Stimulated activated CD4-positive, alpha-beta T cell treated with anti-CD3 and anti-CD28 coated beads, Interleukin-12 subunit alpha, Interleukin-12 subunit beta, amount 100 ng/mL, for 24 hours (primary cell): Measurements from ENCODE around the gene SLC3A2.
"Not testable (repeated sequence)": the region's sequence is repeated elsewhere in the genome, so short reads cannot be mapped to it uniquely, and the experiment has no call there.

ENCODE experiments used
- DNase-seq, 2 experiments: peaks; one replicate each; pipeline ENCODE4 v3.0.0-alpha.2; 2020; ENCODE audit warnings: low read depth in 2 of 2

The SLC3A2 gene

DNA sequence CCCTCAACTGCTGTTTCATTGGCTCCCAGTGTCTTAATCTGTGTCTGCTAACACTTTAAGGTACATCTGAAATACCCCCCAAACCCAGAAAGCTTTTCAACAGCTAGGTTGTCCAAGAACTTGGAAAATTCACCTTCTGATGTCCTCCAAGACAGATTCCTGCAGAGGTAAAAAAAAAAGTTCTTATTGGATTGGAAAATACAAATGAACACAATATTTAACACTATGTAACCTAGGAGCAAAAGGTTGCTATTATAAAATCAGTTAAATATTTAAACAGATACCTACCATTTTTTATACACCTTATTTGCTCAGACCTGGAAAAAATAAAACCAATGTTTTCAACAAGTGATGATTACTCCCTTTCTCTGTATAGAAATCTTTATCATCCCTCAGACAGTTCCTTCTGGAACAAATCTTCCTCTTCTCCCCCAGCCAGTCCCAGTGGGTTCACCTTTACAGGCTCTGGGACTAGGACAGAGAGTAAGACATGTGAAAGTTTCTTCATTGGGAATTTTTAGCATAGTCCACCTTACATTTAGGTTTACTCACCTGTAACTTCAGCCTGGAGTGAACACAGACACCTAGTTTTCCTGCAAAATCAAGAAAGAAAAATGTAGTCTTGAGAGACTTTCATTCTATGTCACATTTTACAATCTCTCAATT is 28.0 kb upstream of the SLC3A2 start:
- no peak for DNase-seq

DNA sequence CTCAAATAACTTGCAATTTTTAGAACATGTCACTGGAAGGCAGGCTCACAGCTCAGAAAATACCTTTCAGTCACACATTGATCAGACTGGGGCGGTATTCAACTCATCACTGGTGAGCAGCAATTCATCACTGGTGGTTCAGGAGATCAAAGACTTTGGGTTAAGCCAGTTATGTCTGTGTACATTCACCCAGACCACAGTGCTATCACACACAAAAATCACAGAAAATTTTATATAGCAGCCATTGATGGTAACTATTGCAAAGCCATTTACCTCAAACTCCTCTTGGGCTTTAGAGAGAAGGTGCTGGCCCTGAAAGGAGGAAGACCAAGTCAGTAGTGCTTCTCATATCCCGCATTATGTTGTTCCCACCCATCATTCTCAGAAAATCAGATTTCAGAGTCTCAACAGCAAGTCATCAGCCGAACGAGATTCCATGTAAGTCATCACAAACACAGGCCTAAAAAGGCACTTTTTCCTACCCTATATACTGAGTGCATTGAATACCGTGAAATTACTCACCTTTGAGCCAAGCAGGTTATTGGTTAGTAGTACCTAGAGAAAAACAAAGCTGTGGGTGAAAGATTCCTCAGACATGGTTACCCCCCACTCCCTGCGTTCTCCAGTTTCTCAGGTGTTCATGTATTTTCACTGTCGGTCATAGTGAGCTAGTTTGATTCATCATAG is 27.3 kb upstream of the SLC3A2 start:
- no peak for DNase-seq

DNA sequence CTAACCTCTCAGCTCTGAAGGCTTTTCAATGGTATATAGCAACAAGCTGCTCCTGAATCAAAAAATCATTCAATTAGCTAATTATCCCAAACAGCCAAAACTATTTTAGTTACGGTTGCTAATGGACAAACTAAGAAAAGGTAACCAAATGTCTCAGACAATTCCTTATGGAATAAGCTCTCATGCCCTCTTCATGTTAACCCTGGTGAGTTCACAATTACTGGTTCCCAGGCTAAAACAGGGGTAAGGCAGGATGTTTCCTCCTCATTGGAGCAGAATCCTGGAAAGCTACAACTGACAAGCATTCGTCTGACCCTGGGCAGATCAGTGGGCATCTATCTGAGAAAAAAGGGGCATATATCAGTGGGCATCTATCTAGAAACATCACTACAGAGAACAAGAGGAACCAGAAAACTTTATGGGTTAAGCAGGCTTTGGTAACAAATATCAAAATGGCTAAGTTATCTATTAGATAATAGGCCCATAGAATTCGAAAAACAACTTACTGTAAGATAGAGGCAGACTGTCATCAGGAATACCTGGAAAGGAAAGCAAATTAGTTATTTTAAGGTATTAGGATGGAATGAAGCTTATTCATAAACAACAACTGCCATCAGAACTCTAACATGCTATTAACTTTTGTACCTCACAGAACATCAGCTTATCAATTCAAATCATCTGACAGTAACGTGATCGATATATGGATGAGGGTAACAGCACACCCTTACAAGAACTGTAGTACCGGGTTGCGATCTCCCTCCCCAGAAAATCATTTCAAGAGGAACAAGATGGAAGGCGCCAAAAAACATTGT is 26.5 kb upstream of the SLC3A2 start:
- no peak for DNase-seq

DNA sequence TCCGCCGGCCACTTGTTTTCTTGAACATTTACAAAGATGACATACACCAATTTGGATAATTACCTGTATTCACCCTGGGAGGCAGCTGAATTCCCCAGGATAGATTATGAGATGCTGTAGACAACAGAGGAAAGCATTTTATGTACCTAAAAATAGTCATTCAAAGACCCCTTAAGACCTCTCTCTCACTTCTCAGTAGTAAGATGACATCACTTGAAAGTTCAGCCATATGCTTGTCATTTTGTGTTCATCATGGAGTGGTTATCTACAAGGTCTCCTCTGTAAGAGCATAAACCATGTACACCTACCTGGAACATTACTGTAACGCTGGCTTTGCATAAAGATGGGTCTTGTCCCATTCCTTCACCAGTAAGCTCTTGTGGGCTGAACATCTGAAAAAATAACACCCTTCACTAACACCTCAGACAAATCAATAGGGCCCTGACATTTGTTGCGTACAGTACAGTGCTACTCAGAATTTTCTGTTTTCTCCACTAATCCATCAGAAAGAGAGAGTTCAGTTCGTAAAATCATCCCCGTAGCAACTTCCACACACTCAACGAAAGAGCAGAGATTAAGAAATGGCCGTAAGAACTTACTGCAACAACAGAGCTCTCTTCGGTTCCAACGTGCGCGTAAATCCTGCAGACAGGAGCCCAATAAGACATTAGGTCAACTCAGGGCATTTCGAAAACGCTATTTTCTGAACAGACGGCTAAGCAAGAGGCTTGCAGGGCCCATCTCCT is 25.7 kb upstream of the SLC3A2 start:
- DNase-seq = no peak

DNA sequence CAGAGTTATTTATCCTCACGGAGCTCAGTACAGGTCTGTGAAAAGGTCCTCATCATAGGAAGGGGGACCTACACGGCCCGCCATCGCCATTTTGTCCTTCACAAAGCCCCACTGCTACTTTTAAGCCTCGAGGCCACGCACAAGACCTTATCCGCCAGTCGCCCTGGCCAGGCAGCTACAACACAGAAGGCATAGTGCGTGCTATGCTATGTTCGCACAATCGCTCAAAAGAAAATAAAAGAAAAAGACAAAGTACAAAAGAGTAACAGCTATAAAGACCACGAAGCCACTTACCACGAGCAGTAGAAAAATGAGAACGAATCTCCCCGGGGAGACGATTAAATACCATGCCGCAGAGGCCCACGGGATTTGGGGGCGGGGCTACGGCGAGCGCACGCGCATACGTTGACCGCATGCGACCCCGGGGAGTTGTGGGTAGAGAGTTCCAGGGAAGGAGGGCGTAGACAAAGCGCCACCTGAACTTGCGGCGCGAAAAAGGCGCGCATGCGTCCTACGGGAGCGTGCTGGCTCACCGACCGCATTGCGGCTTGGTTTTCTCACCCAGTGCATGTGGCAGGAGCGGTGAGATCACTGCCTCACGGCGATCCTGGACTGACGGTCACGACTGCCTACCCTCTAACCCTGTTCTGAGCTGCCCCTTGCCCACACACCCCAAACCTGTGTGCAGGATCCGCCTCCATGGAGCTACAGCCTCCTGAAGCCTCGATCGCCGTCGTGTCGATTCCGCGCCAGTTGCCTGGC is 24.9 kb upstream of the SLC3A2 start:
- peak; percentile 95 to 97 for DNase-seq

DNA sequence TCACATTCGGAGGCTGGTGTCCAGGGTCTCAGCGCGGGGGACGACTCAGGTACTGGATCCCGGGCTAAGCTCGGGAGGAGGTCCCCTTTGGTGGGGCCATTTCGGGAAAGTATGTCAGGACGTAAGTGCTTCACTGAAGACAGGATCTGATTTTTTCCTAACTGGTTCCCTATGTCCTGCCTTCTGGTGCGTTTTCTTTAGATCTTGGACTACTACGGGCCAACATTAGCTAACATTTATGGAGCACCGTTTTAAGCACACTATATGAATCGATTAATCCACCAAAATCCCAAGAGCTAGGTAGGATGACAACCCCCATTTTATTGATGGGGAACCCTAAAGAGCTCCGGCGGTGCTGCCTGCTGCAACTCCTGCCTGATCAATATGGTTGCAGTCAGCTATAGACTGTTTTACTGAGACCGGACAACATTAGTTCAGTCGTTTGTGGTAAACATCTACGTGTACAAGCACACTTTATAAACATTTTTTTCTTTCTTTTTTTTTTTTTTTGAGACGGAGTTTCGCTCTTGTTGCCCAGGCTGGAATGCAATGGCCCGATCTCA is 24.3 kb upstream of the SLC3A2 start:
- DNase-seq = no peak

DNA sequence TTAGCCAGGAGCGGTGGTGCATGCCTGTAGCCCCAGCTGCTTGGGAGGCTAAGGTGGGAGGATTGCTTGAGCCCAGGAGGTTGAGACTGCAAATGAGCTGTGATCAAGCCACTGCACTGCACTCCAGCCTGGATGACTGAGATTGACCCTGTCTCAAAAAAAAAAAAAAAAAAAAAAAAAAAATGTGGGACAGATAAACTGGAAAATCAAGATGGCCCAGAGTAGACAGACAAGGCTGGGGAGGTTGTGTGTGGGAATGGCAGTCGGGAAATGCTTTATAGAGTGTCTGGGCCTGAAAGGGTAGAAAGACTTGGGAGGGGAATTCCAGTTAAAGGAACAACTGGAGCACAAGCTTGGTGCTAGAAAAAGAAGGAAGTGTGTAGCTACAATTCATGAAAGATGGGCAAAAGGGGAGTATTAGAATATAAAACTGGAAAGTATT is 23.1 kb upstream of the SLC3A2 start:
- DNase-seq = no peak

DNA sequence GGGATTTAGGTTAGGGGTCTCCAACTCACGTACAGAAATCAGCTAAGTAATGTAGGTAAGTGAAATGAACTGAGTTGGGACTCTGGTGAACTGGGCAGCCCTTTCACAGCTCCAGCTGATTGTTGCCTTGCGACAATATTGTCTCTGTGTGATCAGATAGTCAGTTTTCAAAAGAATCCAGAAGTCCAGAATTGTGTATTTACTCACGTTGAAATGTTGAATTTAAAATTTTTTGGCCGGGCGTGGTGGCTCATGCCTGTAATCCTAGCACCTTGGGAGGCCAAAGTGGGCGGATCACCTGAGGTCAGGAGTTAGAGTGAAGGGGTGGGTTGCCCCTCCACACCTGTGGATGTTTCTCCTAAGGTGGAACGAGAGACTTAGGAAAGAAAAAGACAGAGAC is 22.5 kb upstream of the SLC3A2 start:
- DNase-seq = no peak

DNA sequence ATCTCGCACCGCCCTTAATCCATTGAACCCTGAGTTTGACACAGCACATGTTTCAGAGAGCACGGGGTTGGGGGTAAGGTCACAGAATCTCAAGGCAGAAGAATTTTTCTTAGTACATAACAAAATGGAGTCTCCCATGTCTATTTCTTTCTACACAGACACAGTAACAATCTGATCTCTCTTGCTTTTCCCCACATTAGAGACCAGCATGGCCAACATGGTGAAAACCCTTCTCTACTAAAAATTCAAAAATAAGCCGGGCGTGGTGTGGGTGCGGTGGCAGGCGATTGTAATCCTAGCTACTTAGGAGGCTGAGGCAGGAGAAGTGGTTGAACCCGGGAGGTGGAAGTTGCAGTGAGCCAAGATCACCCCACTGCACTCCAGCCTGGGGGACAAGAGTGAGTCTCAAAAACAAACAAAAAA is 21.4 kb upstream of the SLC3A2 start:
- not testable (repeated sequence) for DNase-seq

DNA sequence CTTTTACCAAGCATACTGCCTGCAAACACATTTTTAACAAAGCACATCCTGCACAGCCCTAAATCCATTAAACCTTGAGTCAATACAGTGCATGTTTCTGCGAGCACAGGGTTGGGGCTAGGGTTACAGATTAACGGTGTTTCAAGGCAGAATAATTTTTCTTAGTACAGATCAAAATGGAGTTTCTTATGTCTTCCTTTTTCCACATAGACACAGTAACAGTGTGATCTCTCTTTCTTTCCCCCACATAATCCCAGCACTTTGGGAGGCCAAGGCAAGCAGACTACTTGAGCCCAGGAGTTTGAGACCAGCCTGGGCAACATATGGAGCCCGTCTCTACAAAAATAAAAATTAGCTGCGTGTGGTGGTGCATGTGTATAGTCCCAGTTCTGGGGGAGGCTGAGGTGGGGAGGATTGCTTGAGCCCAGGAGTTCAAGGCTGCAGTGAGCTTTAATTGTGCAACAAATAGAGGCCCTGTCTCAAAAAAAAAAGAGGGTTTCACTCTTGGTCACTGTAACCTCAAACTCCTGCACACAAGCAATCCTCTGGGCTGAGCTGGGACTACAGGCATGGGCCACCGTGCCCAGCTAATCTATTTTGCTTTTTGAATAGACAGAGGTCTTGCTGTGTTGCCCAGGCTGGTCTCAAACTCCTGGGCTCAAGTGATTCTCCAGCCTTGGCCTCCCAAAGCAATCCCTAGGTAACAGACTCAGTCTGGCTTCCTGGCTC is 19.7 kb upstream of the SLC3A2 start:
- DNase-seq = no peak

DNA sequence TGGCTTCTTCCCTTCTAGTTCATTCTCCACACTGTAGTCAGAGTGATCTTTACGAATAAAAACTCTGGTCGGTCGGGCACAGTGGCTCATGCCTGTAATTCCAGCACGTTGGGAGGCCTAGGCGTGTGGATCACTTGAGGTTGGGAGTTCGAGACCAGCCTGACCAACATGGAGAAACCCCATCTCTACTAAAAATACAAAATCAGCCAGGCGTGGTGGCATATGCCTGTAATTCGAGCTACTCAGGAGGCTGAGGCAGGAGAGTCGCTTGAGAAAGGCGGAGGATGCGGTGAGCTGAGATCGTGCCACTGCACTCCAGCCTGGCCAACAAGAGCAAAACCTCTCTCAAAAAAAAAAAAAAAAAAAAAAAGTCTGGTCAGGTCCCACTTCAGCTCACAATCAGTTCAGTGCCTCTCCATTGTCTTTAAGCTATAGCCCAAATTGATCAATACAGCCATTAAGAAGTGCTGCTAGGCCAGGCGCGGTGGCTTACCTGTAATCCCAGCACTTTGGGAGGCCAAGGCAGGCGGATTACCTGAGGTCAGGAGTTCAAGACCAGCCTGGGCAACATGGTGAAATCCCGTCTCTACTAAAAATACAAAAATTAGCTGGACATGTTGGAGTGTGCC is 19.0 kb upstream of the SLC3A2 start:
- DNase-seq = not testable (repeated sequence)

DNA sequence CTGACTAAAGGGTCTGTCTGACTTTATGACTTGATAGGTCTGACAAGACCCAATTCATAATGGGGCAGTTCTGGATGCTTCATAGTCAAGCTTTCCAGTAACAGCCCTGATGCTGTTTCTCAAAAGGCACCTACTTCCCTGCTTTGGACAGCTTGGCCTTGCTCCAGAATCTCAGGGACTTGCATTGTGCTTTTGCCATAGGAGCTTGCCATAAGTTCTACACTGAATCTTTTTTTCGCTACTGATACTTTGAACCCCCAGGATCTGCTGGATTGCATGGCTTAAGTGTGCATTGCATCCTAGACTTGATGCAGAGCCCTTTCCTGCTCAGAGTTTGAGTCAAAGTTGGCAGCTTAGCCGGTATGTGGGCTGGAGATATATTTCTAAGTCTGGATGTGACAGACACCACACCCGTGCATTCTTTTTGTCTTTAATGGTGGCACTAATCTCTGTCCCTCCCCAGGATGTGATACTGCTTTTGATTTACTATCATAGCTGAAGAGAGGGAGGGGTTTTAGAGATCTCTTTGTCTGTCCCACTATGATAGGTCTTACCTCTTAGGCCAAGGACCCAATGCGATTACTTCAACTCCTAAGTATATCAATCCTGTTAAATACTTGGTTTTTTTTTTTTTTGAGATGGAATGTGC is 16.9 kb upstream of the SLC3A2 start:
- no peak for DNase-seq

DNA sequence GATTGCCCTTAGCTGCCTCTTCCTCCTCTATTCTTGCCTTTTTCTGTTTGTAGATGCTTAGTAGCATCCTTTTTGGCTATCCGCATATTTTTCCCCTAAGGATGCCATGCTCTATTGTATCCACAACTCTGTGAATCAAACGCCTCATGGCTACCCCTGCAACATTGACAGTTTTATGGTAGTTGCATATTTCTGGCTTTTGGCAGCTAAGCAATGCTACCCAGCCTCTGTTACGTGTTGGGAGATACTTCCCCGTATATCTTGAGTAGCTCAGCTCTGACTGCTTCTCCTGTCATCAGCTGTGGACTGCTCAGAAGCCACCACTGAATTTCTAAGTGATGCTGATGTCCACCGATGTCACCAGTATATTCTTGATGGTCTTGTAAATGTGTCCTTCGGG is 15.1 kb upstream of the SLC3A2 start:
- no peak for DNase-seq

DNA sequence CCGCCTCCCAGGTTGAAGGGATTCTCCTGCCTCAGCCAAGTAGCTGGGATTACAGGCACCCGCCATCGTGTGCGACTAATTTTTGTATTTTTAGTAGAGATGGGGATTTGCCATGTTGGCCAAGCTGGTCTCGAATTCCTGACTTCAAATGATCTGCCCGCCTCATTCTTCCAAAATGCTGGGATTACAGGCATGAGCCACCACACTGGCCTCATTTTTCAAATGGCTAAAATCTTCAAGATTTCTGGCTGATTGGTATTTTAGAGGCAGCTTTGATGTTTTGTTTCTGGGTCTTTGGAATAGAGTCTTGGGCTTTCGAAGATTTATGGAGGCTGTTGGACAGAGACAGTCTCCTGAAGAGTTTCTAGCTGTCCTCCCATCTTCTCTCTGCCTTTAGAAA is 5.8 kb upstream of the SLC3A2 start:
- no peak for DNase-seq

DNA sequence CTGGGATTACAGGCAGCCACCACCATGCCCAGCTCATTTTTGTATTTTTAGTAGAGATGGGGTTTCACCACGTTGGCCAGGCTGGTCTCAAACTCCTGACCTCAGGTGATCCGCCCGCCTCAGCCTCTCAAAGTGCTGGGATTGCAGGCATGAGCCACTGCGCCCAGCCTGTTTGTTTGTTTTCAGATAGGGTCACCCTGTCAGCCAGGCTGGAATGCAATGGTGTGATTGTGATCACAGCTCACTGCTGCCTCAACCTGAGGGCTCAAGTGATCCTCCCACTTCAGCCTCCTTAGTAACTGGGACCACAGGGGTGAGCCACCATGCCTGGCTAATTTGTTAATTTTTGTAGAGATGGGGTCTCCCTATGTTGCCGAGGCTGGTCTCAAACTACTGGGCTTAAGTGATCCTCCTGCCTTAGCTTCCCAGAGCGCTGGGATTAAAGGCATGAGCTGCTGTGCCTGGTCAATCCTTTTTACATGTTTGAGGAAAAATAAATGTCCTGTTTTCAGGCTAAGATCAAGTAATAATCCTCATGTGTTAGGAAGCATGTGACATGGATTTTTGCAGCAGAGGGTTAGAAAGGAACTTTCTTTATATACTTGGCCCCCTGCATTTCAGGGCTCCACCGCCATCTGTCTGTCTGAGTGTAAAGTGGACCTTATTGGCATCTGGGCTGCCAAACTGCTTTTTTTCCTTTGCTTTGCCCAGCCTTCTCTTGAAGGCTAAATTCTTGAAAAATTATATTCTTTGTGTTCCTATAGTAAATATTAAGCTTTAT is 4.8 kb upstream of the SLC3A2 start:
- no peak for DNase-seq

DNA sequence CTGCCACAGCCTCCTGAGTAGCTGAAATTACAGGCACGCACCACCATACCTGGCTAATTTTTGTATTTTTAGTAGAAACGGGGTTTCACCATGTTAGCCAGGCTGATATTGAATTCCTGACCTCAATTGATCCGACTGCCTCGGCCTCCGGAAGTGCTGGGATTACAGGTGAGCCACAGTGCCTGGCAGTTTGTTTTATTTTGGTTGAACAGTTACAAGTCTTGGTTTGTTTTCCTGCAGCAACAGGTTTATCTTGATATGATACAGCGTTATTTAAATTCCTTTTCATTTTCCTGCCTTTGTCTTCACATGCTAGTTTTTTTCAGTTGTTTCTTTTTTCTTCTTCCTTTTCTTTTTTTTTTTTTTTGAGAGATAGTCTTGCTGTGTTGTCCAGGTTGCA is 4.0 kb upstream of the SLC3A2 start:
- DNase-seq = no peak

DNA sequence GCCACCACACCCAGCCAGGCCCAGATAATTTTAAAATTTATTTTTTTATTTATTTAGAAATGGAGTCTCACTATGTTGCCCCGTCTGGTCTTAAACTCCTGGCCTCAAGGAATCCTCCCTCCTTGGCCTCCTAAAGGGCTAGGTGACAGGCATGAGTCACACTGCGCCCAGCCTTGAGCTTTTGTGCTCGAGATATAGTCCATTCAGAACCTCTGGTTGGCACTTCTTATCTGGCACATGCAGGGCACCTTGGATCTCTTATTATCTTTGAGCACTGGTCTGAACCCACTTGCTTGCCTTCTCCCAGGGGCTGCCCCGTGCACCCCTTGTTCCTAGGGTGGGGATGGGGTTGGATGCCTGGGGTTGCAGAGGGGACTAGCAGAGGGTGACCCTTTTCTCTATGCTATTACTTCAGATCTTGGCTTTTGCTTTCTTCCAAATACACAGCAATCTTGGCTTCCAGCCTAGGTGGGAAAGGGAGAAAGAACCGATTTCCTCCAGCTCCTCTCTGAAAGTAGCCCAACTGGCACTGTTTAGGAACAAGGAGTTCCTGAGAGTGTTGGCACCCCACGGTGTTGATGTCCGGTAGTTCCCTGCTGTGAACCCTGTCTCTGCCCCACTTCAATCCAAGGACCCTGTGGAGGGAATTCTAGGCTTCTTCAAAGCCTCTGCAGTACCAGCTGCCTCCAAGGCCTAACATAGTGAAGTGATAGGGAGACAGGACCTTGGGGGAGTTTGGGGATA is 1.3 kb upstream of the SLC3A2 start:
- no peak for DNase-seq
